ENCODE measurements around the gene GOLPH3.
"Not testable (repeated sequence)": the region's sequence is repeated elsewhere in the genome, so short reads cannot be mapped to it uniquely, and the experiment has no call there.

GOLPH3 gene

DNA sequence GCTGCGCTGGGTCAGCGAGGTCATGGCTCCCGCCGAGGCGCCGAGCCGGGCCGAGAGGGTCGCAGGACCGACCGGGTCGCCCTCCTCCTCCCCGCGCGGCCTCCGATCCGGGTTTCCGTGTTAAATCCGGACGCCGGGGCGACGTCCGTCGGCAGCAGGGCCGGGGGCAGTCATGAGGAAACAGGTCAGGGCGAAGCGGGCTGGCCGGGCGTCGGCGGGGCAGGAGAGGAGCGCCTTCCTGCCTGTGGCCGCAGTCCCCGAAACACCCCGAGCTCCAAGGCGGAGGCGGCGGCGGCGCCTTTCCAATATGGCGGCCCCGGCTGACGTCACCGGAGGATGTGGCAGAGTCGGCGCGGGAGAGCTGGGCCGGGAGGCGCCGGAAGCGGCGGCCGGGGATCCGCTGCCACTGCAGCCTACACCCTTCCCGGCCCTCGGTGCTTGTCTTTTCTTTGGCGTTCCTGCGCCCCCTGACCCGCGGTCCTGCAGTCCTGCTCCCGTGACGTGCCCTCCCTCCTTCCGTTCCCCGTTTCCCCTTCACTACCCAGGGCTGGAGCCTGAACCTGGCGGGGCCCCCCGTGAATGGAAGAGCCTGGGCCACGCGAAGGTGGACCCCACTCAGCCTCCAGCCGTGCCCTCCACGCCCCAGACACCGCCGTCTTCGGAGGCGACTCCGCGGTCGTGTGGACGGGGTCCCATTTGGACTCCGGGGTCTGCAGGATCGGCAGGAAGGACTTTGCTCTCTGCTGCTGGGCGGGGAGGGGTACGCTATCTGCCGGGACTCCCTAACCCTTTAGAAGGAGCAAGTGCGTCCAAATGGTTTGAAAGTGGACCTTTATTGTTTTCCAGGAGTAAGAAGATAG is at the start of gene GOLPH3:
TSS of gene GOLPH3 (minus strand) at position 309 of the 860 bp plus-strand sequence. CDS start at position 24, 285 bp downstream.
- peak within 1 kb of the TSS; percentile 96 for H3K4me3 ChIP-seq (ENCODE audit: low read depth, low read length)
- TF ChIP-seq, protein P1, sequence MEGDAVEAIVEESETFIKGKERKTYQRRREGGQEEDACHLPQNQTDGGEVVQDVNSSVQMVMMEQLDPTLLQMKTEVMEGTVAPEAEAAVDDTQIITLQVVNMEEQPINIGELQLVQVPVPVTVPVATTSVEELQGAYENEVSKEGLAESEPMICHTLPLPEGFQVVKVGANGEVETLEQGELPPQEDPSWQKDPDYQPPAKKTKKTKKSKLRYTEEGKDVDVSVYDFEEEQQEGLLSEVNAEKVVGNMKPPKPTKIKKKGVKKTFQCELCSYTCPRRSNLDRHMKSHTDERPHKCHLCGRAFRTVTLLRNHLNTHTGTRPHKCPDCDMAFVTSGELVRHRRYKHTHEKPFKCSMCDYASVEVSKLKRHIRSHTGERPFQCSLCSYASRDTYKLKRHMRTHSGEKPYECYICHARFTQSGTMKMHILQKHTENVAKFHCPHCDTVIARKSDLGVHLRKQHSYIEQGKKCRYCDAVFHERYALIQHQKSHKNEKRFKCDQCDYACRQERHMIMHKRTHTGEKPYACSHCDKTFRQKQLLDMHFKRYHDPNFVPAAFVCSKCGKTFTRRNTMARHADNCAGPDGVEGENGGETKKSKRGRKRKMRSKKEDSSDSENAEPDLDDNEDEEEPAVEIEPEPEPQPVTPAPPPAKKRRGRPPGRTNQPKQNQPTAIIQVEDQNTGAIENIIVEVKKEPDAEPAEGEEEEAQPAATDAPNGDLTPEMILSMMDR (IDR thresholded peaks at IDR 0.05; ENCODE audit: control insufficient read depth, extremely low read depth, insufficient read depth): no peak
- peak; percentile 53 for DNase-seq (ENCODE audit: low read depth)

GRCh38 chr5:32222723-32223470 is 48.8 kb upstream of the GOLPH3 start:
- H3K4me3 ChIP-seq (ENCODE audit: low read depth, low read length): no peak overlapping the region
- DNase-seq (ENCODE audit: low read depth): no peak
- TF ChIP-seq, protein P1 (IDR thresholded peaks at IDR 0.05; ENCODE audit: control insufficient read depth, extremely low read depth, insufficient read depth): no peak

GRCh38 chr5:32217886-32218396 is 43.8 kb upstream of the GOLPH3 start:
- DNase-seq (ENCODE audit: low read depth): no peak
- H3K4me3 ChIP-seq (ENCODE audit: low read depth, low read length): no peak overlapping the region
- TF ChIP-seq, protein P1 (IDR thresholded peaks at IDR 0.05; ENCODE audit: control insufficient read depth, extremely low read depth, insufficient read depth): no peak

- not testable (repeated sequence) for H3K4me3 ChIP-seq (ENCODE audit: low read depth, low read length)
These were observed 40.2 kb upstream of the GOLPH3 start for GRCh38 chr5:32214344-32214743.

DNA sequence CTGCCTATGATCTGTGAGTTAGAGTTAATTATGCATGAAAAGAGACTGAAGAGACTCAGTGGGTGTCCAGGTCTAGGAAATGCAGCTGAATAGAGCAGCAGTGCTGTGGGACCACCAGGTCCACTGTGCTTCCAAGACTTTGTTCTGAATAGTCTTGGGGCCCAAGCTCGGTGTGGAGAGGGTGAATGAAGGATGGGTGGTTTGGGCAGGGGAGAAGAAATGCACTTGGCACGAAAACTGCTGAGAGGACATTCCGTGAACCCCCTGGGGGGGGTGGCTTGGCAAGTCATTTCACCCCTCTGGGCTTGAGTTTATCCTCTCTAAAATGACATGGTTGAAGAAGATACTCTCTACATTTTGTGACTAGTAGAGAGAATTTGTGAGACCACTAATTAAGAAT is 36.0 kb upstream of the GOLPH3 start:
- H3K4me3 ChIP-seq (ENCODE audit: low read depth, low read length): no peak overlapping the region
- DNase-seq (ENCODE audit: low read depth): no peak
- TF ChIP-seq, protein P1 (IDR thresholded peaks at IDR 0.05; ENCODE audit: control insufficient read depth, extremely low read depth, insufficient read depth): no peak

More at GRCh38 chr5:32214344-32214743, 40.2 kb upstream of the GOLPH3 start:
- not testable (repeated sequence) for DNase-seq (ENCODE audit: low read depth)

DNA sequence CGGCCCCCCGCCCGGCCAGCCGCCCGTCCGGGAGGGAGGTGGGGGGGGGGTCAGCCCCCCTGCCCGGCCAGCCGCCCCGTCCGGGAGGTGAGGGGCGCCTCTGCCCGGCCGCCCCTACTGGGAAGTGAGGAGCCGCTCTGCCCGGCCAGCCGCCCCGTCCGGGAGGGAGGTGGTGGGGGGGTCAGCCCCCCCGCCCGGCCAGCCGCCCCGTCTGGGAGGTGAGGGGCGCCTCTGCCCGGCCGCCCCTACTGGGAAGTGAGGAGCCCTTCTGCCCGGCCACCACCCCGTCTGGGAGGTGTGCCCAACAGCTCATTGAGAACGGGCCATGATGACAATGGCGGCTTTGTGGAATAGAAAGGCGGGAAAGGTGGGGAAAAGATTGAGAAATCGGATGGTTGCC is 34.7 kb upstream of the GOLPH3 start:
- not testable (repeated sequence) for H3K4me3 ChIP-seq (ENCODE audit: low read depth, low read length); DNase-seq (ENCODE audit: low read depth)

DNA sequence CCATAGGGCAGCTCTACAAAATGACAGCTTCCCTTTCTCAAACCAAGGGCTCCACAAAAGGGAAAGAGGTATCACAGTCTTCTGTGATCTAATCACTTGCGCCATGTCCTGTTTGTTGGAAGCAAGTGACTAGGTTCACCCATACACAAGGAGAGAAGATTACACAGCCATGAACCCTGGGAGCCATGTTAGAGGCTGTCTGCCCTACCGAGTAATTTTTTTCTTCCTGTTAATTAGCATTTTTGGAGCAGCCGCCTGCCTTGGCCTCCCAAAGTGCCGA is 33.2 kb upstream of the GOLPH3 start:
- TF ChIP-seq, protein P1 (IDR thresholded peaks at IDR 0.05; ENCODE audit: control insufficient read depth, extremely low read depth, insufficient read depth): no peak
- DNase-seq (ENCODE audit: low read depth): no peak
- no peak overlapping the region for H3K4me3 ChIP-seq (ENCODE audit: low read depth, low read length)
